Keratinocyte (primary cell): ENCODE data around the gene FAM227A. TPM values are rescaled to one million over a fixed set of nuclear protein-coding genes. Genes with fewer than 3 reads are reported as not detected.

Experiments
- DNase-seq: peaks from one replicate; pipeline ENCODE4 v3.0.0-alpha.2; 2011; ENCODE audit warnings: low read depth, missing footprints, low spot score
- FAIRE-seq: peaks from 2 replicates; lab custom pipeline; 2011; peaks lifted over from hg19 to GRCh38; lab: Jason Lieb, UNC
- H2AFZ ChIP-seq: 2 replicates; pipeline ENCODE4 v1.6.0; 2012; ENCODE audit warnings: low read length, control low read depth, inconsistent platforms; ENCODE audit not compliant: control insufficient read depth
- H3K27ac ChIP-seq: 2 replicates; pipeline ENCODE4 v1.5.1; 2011; ENCODE audit warnings: low read length; ENCODE audit not compliant: control insufficient read depth, insufficient read depth
- H3K27me3 ChIP-seq: 3 replicates; pipeline ENCODE4 v1.6.0; 2011; ENCODE audit warnings: low read length; ENCODE audit not compliant: control insufficient read depth, insufficient read depth; ENCODE audit errors: extremely low read depth
- H3K36me3 ChIP-seq, 2 experiments: 2 replicates in 1 of 2; 3 replicates in 1 of 2; pipeline ENCODE4 v1.5.1; 2011; ENCODE audit warnings: low read length in 2 of 2, mild to moderate bottlenecking in 1 of 2; ENCODE audit not compliant: control insufficient read depth in 2 of 2, insufficient read depth in 2 of 2; ENCODE audit errors: extremely low read depth in 1 of 2
- H3K4me1 ChIP-seq: 3 replicates; pipeline ENCODE4 v1.5.1; 2011; ENCODE audit warnings: low read length; ENCODE audit not compliant: control insufficient read depth, insufficient read depth; ENCODE audit errors: extremely low read depth
- H3K4me2 ChIP-seq: 3 replicates; pipeline ENCODE4 v1.6.0; 2011; ENCODE audit warnings: low read depth, low read length; ENCODE audit not compliant: control insufficient read depth, insufficient read depth; ENCODE audit errors: extremely low read depth
- H3K4me3 ChIP-seq, 3 experiments: fragments of 200-600 bp in 1 of 3; sonication (generic) in 1 of 3; 2 replicates in 2 of 3; 3 replicates in 1 of 3; pipeline ENCODE4 v1.5.1; 2011 to 2016; ENCODE audit warnings: low read length in 3 of 3, mild to moderate bottlenecking in 3 of 3, control low read depth in 2 of 3, inconsistent platforms in 1 of 3, low read depth in 1 of 3, mixed read lengths in 1 of 3, mixed run types in 1 of 3, moderate library complexity in 1 of 3; ENCODE audit not compliant: control insufficient read depth in 2 of 3, insufficient read depth in 2 of 3; ENCODE audit errors: extremely low read depth in 1 of 3
- H3K79me2 ChIP-seq: 2 replicates; pipeline ENCODE4 v1.6.0; 2012; ENCODE audit warnings: low read length; ENCODE audit not compliant: control insufficient read depth, insufficient read depth
- H3K9ac ChIP-seq: 3 replicates; pipeline ENCODE4 v1.6.0; 2011; ENCODE audit warnings: low read length; ENCODE audit not compliant: control insufficient read depth, insufficient read depth; ENCODE audit errors: extremely low read depth
- H3K9me1 ChIP-seq: 3 replicates; pipeline ENCODE4 v1.6.0; 2011; ENCODE audit warnings: low read length; ENCODE audit not compliant: control insufficient read depth, insufficient read depth; ENCODE audit errors: extremely low read depth
- H3K9me3 ChIP-seq: 2 replicates; pipeline ENCODE4 v1.5.1; 2012; ENCODE audit warnings: low read depth, low read length; ENCODE audit not compliant: control insufficient read depth
- H4K20me1 ChIP-seq: 3 replicates; pipeline ENCODE4 v1.6.0; 2011; ENCODE audit warnings: low read length; ENCODE audit not compliant: control insufficient read depth, insufficient read depth; ENCODE audit errors: extremely low read depth
- CTCF ChIP-seq, 3 experiments: IDR thresholded peaks in 1 of 3; conservative IDR thresholded peaks in 1 of 3; optimal IDR thresholded peaks in 1 of 3; 2 replicates in 2 of 3; 3 replicates in 1 of 3; pipeline versions ENCODE3 to v1.5.1; 2011; ENCODE audit warnings: low read length in 3 of 3, mild to moderate bottlenecking in 3 of 3, moderate library complexity in 2 of 3, control low read depth in 1 of 3, inconsistent platforms in 1 of 3; ENCODE audit not compliant: insufficient read depth in 2 of 3; ENCODE audit errors: extremely low read depth in 1 of 3
- EZH2 ChIP-seq: IDR thresholded peaks from one replicate; pipeline ENCODE4 v1.6.1; 2012; ENCODE audit warnings: inconsistent platforms, mild to moderate bottlenecking, low read length, moderate library complexity
- dilution Hi-C: fragments of 300-500 bp; cut with MboI; formaldehyde crosslinking; loops from one replicate; pipeline ENCODE4 v1.7.0; 2020; ENCODE audit warnings: low sequenced_read_pairs; ENCODE audit not compliant: extremely low pct_ligation_motif_present
- polyA plus RNA-seq, 5 experiments: library from polyadenylated mRNA; depleted of rRNA in 3 of 5; stranded (reverse) in 3 of 5; stranded (forward) in 1 of 5; unstranded in 1 of 5; fragments of >200 nt; gene quantifications; 1 replicate in 1 of 5; 2 replicates in 3 of 5; 3 replicates in 1 of 5; pipeline versions ENCODE4 v1.2.1 to v1.2.3, GENCODE V29; 2011 to 2012; ENCODE audit warnings: missing spikeins in 2 of 5, low read depth in 1 of 5, low replicate concordance in 1 of 5

Gene FAM227A
- polyA plus RNA-seq, 1 donor (not counting 4 experiments of a cell fraction or from before 2014, with no cell fraction given): 1.1 TPM

- Histone ChIP-seq H3K4me3 (no peak overlapping the region), H3K9ac (no peak overlapping the region), H3K9me3 (no peaks in the 10 kb centered on the region), H3K27me3 (no peaks in the 10 kb centered on the region), H3K4me2 (no peak overlapping the region), H3K4me1 (peaks cover 4% of the 10 kb centered on the region), H3K27ac (no peak overlapping the region), H4K20me1 (no peaks in the 10 kb centered on the region), H3K36me3 (peaks cover 36 to 48% of the 10 kb centered on the region in 2 experiments), H3K79me2 (peaks cover 22% of the 10 kb centered on the region), H3K9me1 (peaks cover 3% of the 10 kb centered on the region), H2AFZ (no peak overlapping the region)
- dilution Hi-C loops: no loop called here
- no peak for FAIRE-seq
- TF ChIP-seq CTCF (optimal IDR thresholded peaks at IDR 0.05 in 1 of 3, IDR thresholded peaks at IDR 0.05 in 1 of 3, conservative IDR thresholded peaks at IDR 0.05 in 1 of 3; ENCODE audit: extremely low read depth in 1 of 3, insufficient read depth in 2 of 3, low read length in 3 of 3) (no peak), EZH2 (no peak)
- no peak for DNase-seq
Observed at GRCh38 chr22:38684895-38685294, 28.7 kb upstream of the FAM227A start.

- H3K9me3 ChIP-seq: no peaks in the 10 kb centered on the region
- no peaks in the 10 kb centered on the region for H3K27me3 ChIP-seq
- TF ChIP-seq EZH2 (no peak), CTCF (optimal IDR thresholded peaks at IDR 0.05 in 1 of 3, IDR thresholded peaks at IDR 0.05 in 1 of 3, conservative IDR thresholded peaks at IDR 0.05 in 1 of 3; ENCODE audit: extremely low read depth in 1 of 3, insufficient read depth in 2 of 3, low read length in 3 of 3) (peak; percentile 59 to 88 (median 76))
- peak within 1 kb of the TSS; percentile 84 for H3K9ac ChIP-seq
- DNase-seq (no peak), FAIRE-seq (no peak)
- H4K20me1 ChIP-seq: no peaks in the 10 kb centered on the region
- H3K9me1 ChIP-seq: peaks cover 3% of the 10 kb centered on the region
- dilution Hi-C loops: no loop called here
- H3K36me3 ChIP-seq: peaks cover 19 to 28% of the 10 kb centered on the region in 2 experiments
- H2AFZ ChIP-seq: peak within 1 kb of the TSS; percentile 96
- H3K4me2 ChIP-seq: peak within 1 kb of the TSS; percentile 95
- peak within 1 kb of the TSS; percentile 86 for H3K27ac ChIP-seq
- peaks cover 4% of the 10 kb centered on the region for H3K4me1 ChIP-seq
- peak within 1 kb of the TSS; percentile 65 to 91 (median 83) for H3K4me3 ChIP-seq
- H3K79me2 ChIP-seq: peaks cover 18% of the 10 kb centered on the region
Observed at GRCh38 chr22:38681582-38682335, 25.6 kb upstream of the FAM227A start, which contains the start of gene TOMM22. Gene TOMM22 (plus strand): TSS chr22:38681957. CDS start chr22:38681979, 22 bp downstream.
